NCI-H774 (cell line): Measurements from ENCODE around the gene LIME1.
"Not testable (repeated sequence)": the region's sequence is repeated elsewhere in the genome, so short reads cannot be mapped to it uniquely, and the experiment has no call there.

Experiments
- DNase-seq: peaks from one replicate; lab custom pipeline; 2025; lab: John Stamatoyannopoulos, UW

The LIME1 gene

GRCh38 chr20:63707558-63708300, 28.7 kb upstream of the LIME1 start, which contains the start of the genes ARFRP1 and ZGPAT:
TSS of gene ARFRP1 (minus strand) at chr20:63707976. CDS start at chr20:63707091, 885 bp downstream.
TSS of gene ZGPAT (plus strand) at chr20:63708039. CDS start at chr20:63708581, 542 bp downstream.
- DNase-seq = peak; percentile 83

- no peak for DNase-seq
Measured at GRCh38 chr20:63708301-63709148, 27.9 kb upstream of the LIME1 start.

GRCh38 chr20:63709149-63709527, 27.3 kb upstream of the LIME1 start:
- DNase-seq = no peak

GRCh38 chr20:63711085-63711645, 25.3 kb upstream of the LIME1 start:
- no peak for DNase-seq

- DNase-seq = no peak
Measured at GRCh38 chr20:63712191-63712590, 24.3 kb upstream of the LIME1 start.

- no peak for DNase-seq
Measured at GRCh38 chr20:63714858-63715257, 21.6 kb upstream of the LIME1 start.

GRCh38 chr20:63718996-63719395, 17.5 kb upstream of the LIME1 start:
- no peak for DNase-seq

GRCh38 chr20:63722967-63723622, 13.4 kb upstream of the LIME1 start:
- not testable (repeated sequence) for DNase-seq

GRCh38 chr20:63730189-63730733, 6.2 kb upstream of the LIME1 start:
- not testable (repeated sequence) for DNase-seq

- no peak for DNase-seq
Measured at GRCh38 chr20:63731410-63731809, 5.1 kb upstream of the LIME1 start.

GRCh38 chr20:63732118-63733095, 4.1 kb upstream of the LIME1 start:
- no peak for DNase-seq

GRCh38 chr20:63733117-63733516, 3.3 kb upstream of the LIME1 start:
- DNase-seq = no peak

- DNase-seq = no peak
Measured at GRCh38 chr20:63733579-63734081, 2.8 kb upstream of the LIME1 start.

- DNase-seq = no peak
Measured at GRCh38 chr20:63734111-63734945, 2.1 kb upstream of the LIME1 start.

- DNase-seq = no peak
Measured at GRCh38 chr20:63734946-63735858, 1.3 kb upstream of the LIME1 start.

GRCh38 chr20:63736893-63737694, 630 bp downstream of the LIME1 start:
- DNase-seq = no peak

GRCh38 chr20:63737695-63737944, 1.2 kb downstream of the LIME1 start:
- no peak for DNase-seq
